HG03064 (cell line): ENCODE results near the gene SEPTIN12.

ENCODE experiments used
- ATAC-seq: cut with Tn5 transposase; IDR thresholded peaks from one replicate; pipeline ENCODE4 v1.9.1; 2021; ENCODE audit warnings: low read depth; ENCODE audit not compliant: unreplicated experiment

Gene SEPTIN12

GRCh38 chr16:4803898-4804762 lies 16.0 kb upstream of the SEPTIN12 start:
- ATAC-seq = no peak

- no peak for ATAC-seq
Observed at GRCh38 chr16:4803401-4803844, 15.3 kb upstream of the SEPTIN12 start.

GRCh38 chr16:4802659-4803287 lies 14.6 kb upstream of the SEPTIN12 start:
- peak; percentile 85 for ATAC-seq

DNA sequence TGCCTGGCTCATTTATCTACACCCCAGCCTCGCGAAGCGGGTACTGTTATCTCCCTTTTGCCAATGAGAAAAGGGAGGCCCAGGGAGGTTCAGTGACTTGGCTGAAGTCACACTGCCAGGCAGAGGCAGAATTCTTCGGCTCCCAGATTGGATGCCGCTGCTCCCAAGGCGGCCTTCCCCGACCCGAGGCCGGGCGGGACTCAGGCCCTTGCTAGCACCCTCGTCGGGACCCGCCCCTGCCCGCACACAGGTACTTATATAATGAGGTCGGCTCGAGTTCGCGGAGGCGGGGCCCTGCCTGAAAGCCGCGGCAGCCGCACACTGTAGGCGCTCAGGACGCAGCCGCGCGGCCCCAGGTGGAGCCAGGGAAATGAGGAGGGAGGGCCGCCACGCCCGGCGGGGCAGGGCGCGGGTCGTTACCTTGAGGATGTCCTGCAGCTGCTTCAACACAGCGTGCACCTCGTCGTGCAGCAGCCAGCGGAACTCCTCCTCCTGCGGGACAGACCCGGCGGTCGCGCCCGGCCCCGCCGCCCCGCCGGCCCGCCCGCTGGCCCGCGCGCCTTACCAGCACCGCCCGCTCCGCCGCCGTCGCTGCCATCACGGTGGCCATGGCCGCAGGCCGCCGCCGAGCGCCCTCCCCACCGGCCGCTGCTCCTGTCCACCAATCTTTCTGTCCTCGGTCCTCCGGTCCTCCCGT lies 14.0 kb upstream of the SEPTIN12 start, which contains the start of gene ROGDI:
TSS of gene ROGDI (minus strand) at position 672 of the 697 bp plus-strand sequence. CDS start at position 610, 62 bp downstream.
- ATAC-seq = peak; percentile 55

DNA sequence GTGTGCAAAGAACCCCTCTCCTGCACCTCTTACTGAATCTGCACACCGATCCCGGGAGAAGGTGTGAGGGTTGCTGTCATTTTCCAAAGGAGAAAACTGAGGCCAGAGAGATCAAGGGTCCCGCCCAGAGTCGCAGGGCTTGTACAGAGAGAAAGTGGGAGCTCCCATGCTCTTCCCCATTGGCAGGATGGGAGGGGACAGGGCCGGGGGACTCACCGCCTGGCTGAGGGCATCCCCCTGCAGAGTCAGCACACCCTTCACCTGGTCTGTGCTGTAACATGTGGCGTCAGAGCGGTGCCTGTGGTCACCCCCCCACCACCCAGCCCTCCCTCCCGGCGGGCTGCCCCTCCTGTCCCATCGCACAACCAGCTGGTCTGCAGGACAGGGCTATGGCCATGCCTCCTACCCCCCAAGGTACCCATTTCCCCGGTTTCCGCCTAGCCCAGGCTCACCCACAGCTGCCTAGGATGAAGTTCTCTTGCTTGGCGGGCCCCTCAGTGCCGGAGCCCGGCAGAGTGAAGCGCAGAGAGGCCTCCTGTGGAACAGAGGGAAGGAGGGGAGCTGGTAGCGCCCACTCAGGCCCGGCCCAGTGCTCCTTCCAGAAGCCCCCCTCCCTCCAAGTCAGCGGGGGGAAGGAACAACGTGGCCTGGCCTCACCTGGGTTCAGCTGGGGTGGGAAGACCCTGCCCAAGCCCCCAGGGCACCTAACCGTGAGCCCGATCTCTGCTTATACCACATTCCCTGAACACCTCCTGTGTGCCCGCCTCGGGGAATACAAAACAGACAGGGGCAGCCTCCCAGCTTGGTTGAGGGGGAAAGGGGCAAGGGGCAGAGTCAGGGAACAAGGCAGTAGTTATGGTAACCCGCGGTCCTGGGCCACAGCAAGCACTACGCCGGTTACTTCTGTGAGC lies 13.2 kb upstream of the SEPTIN12 start:
- no peak for ATAC-seq

DNA sequence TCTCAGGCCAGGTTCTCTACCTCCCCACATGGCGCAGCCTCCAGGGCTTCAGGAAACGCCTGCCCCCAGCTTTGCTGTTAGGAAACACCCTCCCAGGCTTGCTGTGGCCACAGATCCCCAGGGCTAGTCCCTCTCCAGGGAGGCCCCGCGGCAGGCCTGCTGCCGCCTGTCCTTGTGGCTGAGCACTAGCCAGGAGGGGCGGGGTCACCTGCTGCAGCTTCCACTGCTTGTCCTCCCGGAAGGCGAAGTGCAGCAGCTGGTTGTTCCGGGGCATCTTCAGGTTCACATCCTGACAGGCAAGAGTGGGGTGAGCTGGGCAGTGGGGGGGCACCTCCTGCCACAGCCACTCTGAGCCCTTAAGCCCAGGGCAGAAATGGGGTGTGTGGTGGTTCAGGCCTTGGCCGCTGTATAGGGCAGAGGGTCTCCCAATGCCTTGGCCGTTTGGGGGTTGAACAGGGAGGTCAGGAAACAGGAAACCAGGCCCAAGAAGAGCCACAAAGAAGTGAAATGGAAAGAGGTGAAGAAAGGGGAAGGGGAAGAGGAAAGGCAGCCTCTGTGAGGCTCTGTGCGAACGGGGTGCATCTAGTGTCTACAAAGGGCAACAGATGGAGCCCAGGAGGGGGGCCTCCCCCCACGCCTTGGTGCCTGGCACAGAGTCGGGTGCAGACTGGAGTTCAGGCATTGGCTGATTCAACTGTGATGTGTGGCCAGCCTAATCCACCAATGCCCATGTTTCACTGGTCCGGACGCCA lies 12.3 kb upstream of the SEPTIN12 start:
- ATAC-seq = no peak

DNA sequence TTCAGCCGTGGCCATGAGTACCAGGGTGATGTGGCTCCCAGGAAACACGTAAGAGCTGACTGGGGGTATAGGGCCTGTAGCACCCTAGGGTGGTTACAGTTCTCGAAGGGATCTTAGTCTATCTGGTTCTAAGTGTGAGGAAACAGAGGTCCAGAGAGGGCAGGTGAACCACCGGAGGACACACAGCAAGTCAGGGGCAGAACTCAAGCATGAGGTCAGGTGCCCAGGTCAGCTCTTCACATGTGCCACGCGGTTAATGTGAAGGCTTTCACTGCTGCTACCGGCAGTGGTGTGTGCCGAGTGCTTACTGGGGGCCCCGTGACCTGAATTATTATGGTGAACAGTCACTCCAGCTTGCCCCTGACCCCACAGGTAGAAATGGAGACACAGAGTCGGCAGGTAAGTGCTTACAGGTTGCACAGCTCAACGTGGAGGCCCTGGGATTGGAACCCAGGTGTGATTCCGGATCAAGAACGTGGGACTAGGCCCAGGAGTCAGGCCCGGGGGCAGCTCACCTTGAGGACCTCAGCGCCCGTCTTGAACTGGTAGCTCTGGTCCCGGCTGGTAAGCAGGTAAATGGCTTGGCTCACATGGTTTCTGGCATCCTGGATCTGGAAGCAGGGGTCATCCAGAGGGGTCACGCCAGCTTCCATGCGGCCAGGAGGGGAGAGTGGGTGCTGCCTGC lies 11.2 kb upstream of the SEPTIN12 start:
- no peak for ATAC-seq

DNA sequence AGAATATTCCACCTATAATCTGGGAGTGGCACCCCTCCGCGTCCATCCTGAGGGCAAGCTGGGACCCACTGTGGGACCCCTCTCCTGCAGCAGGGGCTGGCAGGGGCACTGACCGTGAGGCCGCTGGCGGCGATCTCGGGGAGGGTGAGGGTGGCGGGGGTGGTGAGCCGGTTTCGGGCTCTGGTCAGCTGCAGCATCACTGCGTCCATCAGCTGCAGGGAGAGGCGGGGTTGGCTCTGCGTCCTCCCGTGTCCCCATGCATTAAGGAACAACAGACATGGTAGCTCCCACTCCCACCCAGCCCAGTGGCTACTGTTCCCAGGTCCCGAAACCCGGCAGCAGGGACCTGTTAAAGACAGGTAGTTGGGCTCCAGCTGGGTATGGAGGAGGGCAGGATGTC lies 10.3 kb upstream of the SEPTIN12 start:
- no peak for ATAC-seq

DNA sequence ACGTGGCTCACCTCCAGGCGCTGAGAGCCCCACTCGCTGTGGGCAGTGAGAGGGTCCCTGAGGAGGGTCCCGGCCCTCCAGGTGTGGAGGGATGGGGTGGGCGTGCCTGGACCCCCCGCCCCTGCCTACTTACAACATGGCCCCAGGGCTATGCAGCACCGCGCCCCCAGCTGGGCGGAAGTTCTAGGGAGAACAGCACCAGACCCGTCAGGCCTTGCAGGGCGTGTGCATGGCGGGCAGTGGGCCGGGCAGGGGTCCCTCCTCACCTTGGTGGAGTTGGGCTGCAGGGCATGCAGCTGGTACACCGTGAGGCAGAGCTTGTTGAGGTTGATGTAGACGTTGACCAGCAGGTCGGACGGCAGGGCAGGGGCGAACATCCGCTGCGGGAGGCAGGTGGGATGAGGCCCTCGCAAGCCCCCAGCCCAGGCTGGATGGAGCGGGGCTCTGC lies 9.7 kb upstream of the SEPTIN12 start:
- no peak for ATAC-seq

DNA sequence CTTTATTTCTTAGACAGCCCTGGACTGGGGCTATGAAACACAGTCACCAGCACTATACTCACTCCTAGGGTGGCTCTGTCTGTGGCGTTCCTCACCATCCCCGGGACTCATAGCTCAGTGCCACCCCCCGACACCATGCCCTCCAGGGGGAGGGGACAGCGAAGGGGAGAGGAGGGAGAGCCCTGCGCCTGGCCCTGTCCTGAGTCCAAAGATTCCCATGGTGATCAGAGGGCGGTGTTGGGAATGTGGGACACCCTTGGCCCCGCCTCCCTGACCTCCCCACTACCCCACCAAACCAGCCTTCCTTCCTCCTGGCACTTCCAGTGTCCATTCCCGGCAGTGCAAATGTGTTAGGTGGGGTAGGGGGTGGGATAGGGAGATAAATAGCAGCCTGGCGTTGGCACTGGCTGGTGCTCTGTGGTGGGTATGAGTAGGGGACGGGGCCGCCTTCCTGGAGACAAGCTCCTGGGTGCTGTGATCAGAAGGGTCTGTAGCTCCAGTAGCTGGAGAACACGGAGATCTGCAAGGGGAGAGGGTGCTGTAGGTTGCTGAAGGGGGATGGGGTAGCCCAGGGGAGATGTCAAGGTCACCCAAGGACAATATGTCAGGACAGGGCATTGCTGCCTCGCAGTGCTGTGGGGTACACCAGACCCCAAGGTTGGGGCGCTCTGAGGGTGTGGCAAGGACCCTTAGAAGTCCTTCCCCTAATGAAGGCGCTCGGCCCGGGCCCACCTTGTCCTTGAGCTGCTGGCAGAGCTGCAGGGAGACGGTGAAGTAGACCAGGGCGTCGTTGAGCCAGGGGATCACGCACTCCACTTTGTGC lies 9.0 kb upstream of the SEPTIN12 start:
- no peak for ATAC-seq

GRCh38 chr16:4795828-4796572 lies 7.9 kb upstream of the SEPTIN12 start:
- no peak for ATAC-seq

- ATAC-seq = no peak
Observed at GRCh38 chr16:4795181-4795827, 7.2 kb upstream of the SEPTIN12 start, which contains the start of gene SMIM22. TSS of gene SMIM22 (plus strand) at chr16:4795369. CDS start at chr16:4795735, 366 bp downstream.

DNA sequence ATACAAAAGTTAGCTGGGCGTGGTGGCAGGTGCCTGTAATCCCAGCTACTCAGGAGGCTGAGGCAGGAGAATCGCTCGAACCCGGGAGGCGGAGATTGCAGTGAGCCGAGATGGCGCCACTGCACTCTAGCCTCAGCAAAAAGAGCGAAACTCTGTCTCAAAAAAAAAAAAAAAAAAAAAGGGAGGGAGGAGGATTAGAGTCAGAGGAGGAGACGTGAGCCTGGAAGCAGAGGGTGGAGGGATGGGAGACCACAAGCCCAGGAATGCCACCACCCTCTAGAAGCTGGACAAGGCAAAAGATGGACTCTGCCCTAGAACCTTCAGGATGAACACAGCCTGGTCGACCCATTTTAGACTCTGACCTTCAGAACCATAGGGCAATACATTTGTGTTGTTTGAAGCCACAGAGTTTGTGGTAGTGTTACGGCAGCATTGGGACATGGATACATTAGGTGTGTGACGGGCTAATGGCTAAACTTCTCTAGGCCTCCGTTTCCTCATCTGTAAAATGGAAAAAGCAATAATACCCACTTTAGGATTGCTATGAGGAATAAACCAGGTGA lies 4.9 kb upstream of the SEPTIN12 start:
- ATAC-seq = no peak

DNA sequence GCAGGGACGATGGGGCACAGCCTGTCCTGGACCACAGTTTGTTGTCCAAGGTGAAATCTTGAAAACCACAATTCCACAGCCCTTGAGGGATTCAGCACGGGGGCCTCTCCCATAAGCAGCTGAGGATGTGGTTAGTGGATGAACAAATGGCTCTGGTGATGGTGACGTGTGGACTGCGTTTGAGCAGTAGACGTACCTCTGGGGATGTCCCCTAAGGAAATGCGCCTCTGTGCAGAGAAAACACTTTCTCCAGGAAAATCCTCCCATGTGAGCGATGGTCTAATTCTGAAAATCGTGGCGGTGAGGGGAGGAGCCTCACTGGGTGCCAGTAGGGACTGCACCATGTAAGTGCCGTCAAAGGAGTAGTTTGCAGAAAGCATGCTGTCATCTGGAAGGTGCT lies 2.7 kb upstream of the SEPTIN12 start:
- ATAC-seq = no peak

- ATAC-seq = no peak
Observed at GRCh38 chr16:4790261-4790660, 2.1 kb upstream of the SEPTIN12 start.

- ATAC-seq = no peak
Observed at GRCh38 chr16:4788910-4789309, 765 bp upstream of the SEPTIN12 start.
